CD14-positive monocyte (primary cell): ENCODE data around the gene IMMP2L. TPM values are rescaled to one million over a fixed set of nuclear protein-coding genes. Genes with fewer than 3 reads are reported as not detected.

ENCODE experiments used
- DNase-seq, 3 donors: peaks; one replicate each; pipeline ENCODE4 v3.0.0-alpha.2; 2011 to 2022
- H2AFZ ChIP-seq: 2 replicates; pipeline ENCODE4 v1.6.0; 2012; ENCODE audit warnings: mild to moderate bottlenecking, low read depth, low read length, inconsistent platforms; ENCODE audit not compliant: insufficient read depth, poor library complexity, severe bottlenecking
- H3K27ac ChIP-seq, 2 donors: 1 replicate in 1 of 2; 2 replicates in 1 of 2; pipeline ENCODE4 v1.5.1; 2012 to 2013; ENCODE audit warnings: low read length in 2 of 2, control low read depth in 1 of 2, inconsistent platforms in 1 of 2, low read depth in 1 of 2, mild to moderate bottlenecking in 1 of 2
- H3K27me3 ChIP-seq, 2 donors: one replicate each; pipeline versions ENCODE4 v1.6.0 to v1.6.1; 2011 to 2013; ENCODE audit warnings: low read length in 2 of 2; ENCODE audit not compliant: control insufficient read depth in 2 of 2, insufficient read depth in 2 of 2
- H3K36me3 ChIP-seq, 2 donors: replicated peaks in 1 of 2; 1 replicate in 1 of 2; 2 replicates in 1 of 2; pipeline versions ENCODE4 v1.5.1 to v1.6.1; 2012 to 2013; ENCODE audit warnings: low read length in 2 of 2, control low read depth in 1 of 2, inconsistent platforms in 1 of 2, mild to moderate bottlenecking in 1 of 2; ENCODE audit not compliant: insufficient read depth in 2 of 2, control insufficient read depth in 1 of 2
- H3K4me1 ChIP-seq, 2 donors: 1 replicate in 1 of 2; 2 replicates in 1 of 2; pipeline versions ENCODE4 v1.5.1 to v1.6.1; 2012 to 2013; ENCODE audit warnings: low read length in 2 of 2, control low read depth in 1 of 2, inconsistent platforms in 1 of 2, mild to moderate bottlenecking in 1 of 2, moderate library complexity in 1 of 2; ENCODE audit not compliant: insufficient read depth in 2 of 2, control insufficient read depth in 1 of 2
- H3K4me2 ChIP-seq: replicated peaks from 2 replicates; pipeline ENCODE3; 2012; ENCODE audit warnings: low read length, moderate library complexity, mild to moderate bottlenecking; ENCODE audit not compliant: poor library complexity, severe bottlenecking; ENCODE audit errors: extremely low read depth
- H3K4me3 ChIP-seq, 3 experiments: fragments of 200-600 bp in 1 of 3; sonication (generic) in 1 of 3; replicated peaks in 1 of 3; 1 replicate in 2 of 3; 2 replicates in 1 of 3; pipeline ENCODE4 v1.5.1; 2011 to 2013; ENCODE audit warnings: low read length in 3 of 3, mild to moderate bottlenecking in 3 of 3, control low read depth in 2 of 3, low read depth in 2 of 3, inconsistent platforms in 1 of 3, moderate library complexity in 1 of 3
- H3K79me2 ChIP-seq: 2 replicates; pipeline ENCODE4 v1.6.0; 2012; ENCODE audit warnings: mild to moderate bottlenecking, control low read depth, inconsistent platforms, low read length, moderate library complexity; ENCODE audit not compliant: insufficient read depth
- H3K9ac ChIP-seq: 2 replicates; pipeline ENCODE4 v1.6.0; 2017; ENCODE audit warnings: low read length, mild to moderate bottlenecking; ENCODE audit not compliant: insufficient read depth, poor library complexity, severe bottlenecking
- H3K9me3 ChIP-seq, 2 donors: replicated peaks in 1 of 2; 1 replicate in 1 of 2; 2 replicates in 1 of 2; pipeline versions ENCODE4 v1.5.1 to v1.6.1; 2012 to 2013; ENCODE audit warnings: low read length in 2 of 2, control low read depth in 1 of 2; ENCODE audit not compliant: control insufficient read depth in 1 of 2, insufficient read depth in 1 of 2
- H4K20me1 ChIP-seq: 2 replicates; pipeline ENCODE4 v1.6.0; 2012; ENCODE audit warnings: mild to moderate bottlenecking, low read length, control low read depth, moderate library complexity; ENCODE audit not compliant: insufficient read depth
- H3K27ac Mint-ChIP-seq, 7 donors: one replicate each; pipeline ENCODE4 v1.8.0; 2020; ENCODE audit warnings: mild to moderate bottlenecking in 7 of 7, mixed read lengths in 7 of 7, moderate library complexity in 6 of 7, inconsistent platforms in 2 of 7
- H3K27me3 Mint-ChIP-seq, 3 donors: one replicate each; pipeline ENCODE4 v1.8.0; 2021 to 2022; ENCODE audit warnings: low read depth in 3 of 3, mild to moderate bottlenecking in 3 of 3, mixed read lengths in 3 of 3, moderate library complexity in 3 of 3, inconsistent platforms in 1 of 3
- H3K36me3 Mint-ChIP-seq, 2 donors: one replicate each; pipeline ENCODE4 v1.8.0; 2020; ENCODE audit warnings: mixed read lengths in 2 of 2, inconsistent platforms in 1 of 2, mild to moderate bottlenecking in 1 of 2
- H3K4me1 Mint-ChIP-seq: one replicate; pipeline ENCODE4 v1.8.0; 2020; ENCODE audit warnings: mild to moderate bottlenecking, mixed read lengths
- H3K4me3 Mint-ChIP-seq, 2 donors: one replicate each; pipeline ENCODE4 v1.8.0; 2020; ENCODE audit warnings: mild to moderate bottlenecking in 2 of 2, mixed read lengths in 2 of 2, moderate library complexity in 1 of 2
- H3K9me3 Mint-ChIP-seq, 7 donors: one replicate each; pipeline ENCODE4 v1.8.0; 2020 to 2022; ENCODE audit warnings: mixed read lengths in 7 of 7, mild to moderate bottlenecking in 6 of 7, moderate library complexity in 6 of 7, inconsistent platforms in 2 of 7
- CTCF ChIP-seq: fragments of 200-600 bp; IDR thresholded peaks from one replicate; pipeline ENCODE4 v1.8.0; 2022; ENCODE audit warnings: antibody characterized with exemption, mild to moderate bottlenecking
- WGBS: methylation state at CpG from one replicate; pipeline ENCODE4 v1.1.5; 2013; ENCODE audit warnings: missing lambda C conversion rate; ENCODE audit not compliant: insufficient coverage; 5-methylcytosine and 5-hydroxymethylcytosine counted together
- intact Hi-C, 2 donors: fragments of 100-400 bp; cut with micrococcal nuclease; formaldehyde crosslinking; loops; one replicate each; pipeline versions ENCODE4 v1.15.0 to v1.15.1; 2023
- polyA plus RNA-seq, 3 donors: library from polyadenylated mRNA; depleted of rRNA in 1 of 3; unstranded in 2 of 3; stranded (reverse) in 1 of 3; fragments of 300-500 nt in 2 of 3; fragments of >200 nt in 1 of 3; fragmentation: Illumina TruSeq in 2 of 3; gene quantifications; 1 replicate in 2 of 3; 2 replicates in 1 of 3; pipeline ENCODE4 v1.2.3, GENCODE V29; 2012 to 2021

The IMMP2L gene
- polyA plus RNA-seq, 3 donors = 1.9 to 6.4 (median 6.2) TPM

GRCh38 chr7:111405621-111406020, 156.7 kb downstream of the IMMP2L start:
- H3K9me3 Mint-ChIP-seq = peaks cover 0 to 9% (median 6%) of the 10 kb centered on the region in 7 donors
- no peak overlapping the region for H3K27ac Mint-ChIP-seq
- H3K27ac ChIP-seq = no peak overlapping the region
- WGBS = no CpG with 5 or more reads among the region's 1 CpG
- DNase-seq = no peak
- H3K27me3 ChIP-seq = no peaks in the 10 kb centered on the region
- no peak overlapping the region for H2AFZ ChIP-seq
- H3K9me3 ChIP-seq = no peaks in the 10 kb centered on the region
- H3K4me1 Mint-ChIP-seq = no peaks in the 10 kb centered on the region
- peaks cover 0 to 1% (median 0%) of the 10 kb centered on the region in 3 donors for H3K27me3 Mint-ChIP-seq
- H3K4me3 Mint-ChIP-seq = no peak overlapping the region
- no peak overlapping the region for H3K9ac ChIP-seq
- H3K36me3 Mint-ChIP-seq = no peaks in the 10 kb centered on the region
- H3K4me3 ChIP-seq = no peak overlapping the region
- no peak for TF ChIP-seq CTCF
- no peaks in the 10 kb centered on the region for H3K79me2 ChIP-seq
- intact Hi-C loops = no loop called here
- no peak overlapping the region for H3K4me2 ChIP-seq
- no peaks in the 10 kb centered on the region for H3K36me3 ChIP-seq
- no peaks in the 10 kb centered on the region for H4K20me1 ChIP-seq
- H3K4me1 ChIP-seq = no peaks in the 10 kb centered on the region

DNA sequence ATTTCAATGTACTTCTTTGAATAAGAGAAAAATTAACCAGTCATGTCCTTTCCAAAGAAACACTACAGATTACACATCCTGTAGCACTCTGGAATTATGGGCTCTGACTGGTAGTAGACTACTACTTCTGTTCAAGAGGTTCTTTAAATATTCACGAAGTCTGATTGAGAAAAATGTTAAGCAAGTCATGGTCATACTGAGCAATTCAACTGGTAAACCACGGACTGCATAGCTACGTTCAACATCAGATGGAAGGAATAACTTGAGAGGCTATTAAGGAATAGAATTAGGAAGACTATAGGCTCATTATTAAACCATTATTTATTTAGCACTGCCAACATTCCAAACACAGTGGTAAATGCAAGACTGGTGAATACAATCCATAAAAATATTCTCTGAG, 160.8 kb downstream of the IMMP2L start:
- H2AFZ ChIP-seq = no peak overlapping the region
- Mint-ChIP-seq H3K27me3 (no peaks in the 10 kb centered on the region), H3K9me3 (peaks cover 5 to 13% (median 8%) of the 10 kb centered on the region in 7 donors), H3K4me1 (no peaks in the 10 kb centered on the region), H3K36me3 (no peaks in the 10 kb centered on the region), H3K27ac (no peak overlapping the region), H3K4me3 (no peak overlapping the region)
- no peaks in the 10 kb centered on the region for H3K4me1 ChIP-seq
- no peaks in the 10 kb centered on the region for H3K27me3 ChIP-seq
- H3K36me3 ChIP-seq = no peaks in the 10 kb centered on the region
- TF ChIP-seq CTCF = no peak
- intact Hi-C loops = no loop called here
- H3K27ac ChIP-seq = no peak overlapping the region
- no peak for DNase-seq
- no peaks in the 10 kb centered on the region for H4K20me1 ChIP-seq
- H3K9ac ChIP-seq = no peak overlapping the region
- WGBS = 88% methylated on average over 1 of the region's 3 CpGs
- no peak overlapping the region for H3K4me2 ChIP-seq
- no peaks in the 10 kb centered on the region for H3K79me2 ChIP-seq
- peaks cover 0 to 4% of the 10 kb centered on the region in 2 donors for H3K9me3 ChIP-seq
- no peak overlapping the region for H3K4me3 ChIP-seq
